H1 (cell line): ENCODE measurements around the gene PRSS53.

ENCODE experiments used
- BRCA1 ChIP-seq: IDR thresholded peaks from 2 replicates; pipeline ENCODE4 v1.6.1; 2012; ENCODE audit warnings: low read depth, low read length, improper control_type of control experiment
- CHD2 ChIP-seq: IDR thresholded peaks from 2 replicates; pipeline ENCODE4 v1.6.1; 2012; ENCODE audit warnings: low read length, improper control_type of control experiment
- CTCF ChIP-seq, 3 experiments: IDR thresholded peaks; 1 replicate in 2 of 3; 2 replicates in 1 of 3; pipeline versions ENCODE4 v1.5.1 to v1.6.1; 2011; ENCODE audit warnings: low read length in 3 of 3, mild to moderate bottlenecking in 3 of 3, inconsistent platforms in 2 of 3, low read depth in 1 of 3, moderate library complexity in 1 of 3; ENCODE audit not compliant: insufficient read depth in 1 of 3; ENCODE audit errors: control extremely low read depth in 1 of 3
- JUN ChIP-seq: IDR thresholded peaks from 2 replicates; pipeline ENCODE4 v1.6.1; 2011; ENCODE audit warnings: low read depth, mild to moderate bottlenecking, improper control_type of control experiment, low read length
- POLR2A ChIP-seq, 2 experiments: IDR thresholded peaks; 1 replicate in 1 of 2; 2 replicates in 1 of 2; pipeline ENCODE4 v1.6.1; 2011; ENCODE audit warnings: low read depth in 2 of 2, low read length in 2 of 2, mild to moderate bottlenecking in 2 of 2; ENCODE audit errors: control extremely low read depth in 1 of 2
- POLR2AphosphoS5 ChIP-seq: IDR thresholded peaks from 2 replicates; pipeline ENCODE4 v1.6.1; 2011; ENCODE audit warnings: low read depth, low read length
- RBBP5 ChIP-seq: IDR thresholded peaks from 2 replicates; pipeline ENCODE4 v1.7.1; 2012; ENCODE audit warnings: low read depth, mild to moderate bottlenecking, inconsistent platforms, low read length, moderate library complexity, borderline replicate concordance

- TF ChIP-seq POLR2A (IDR thresholded peaks at IDR 0.05; ENCODE audit: control extremely low read depth in 1 of 2, low read depth in 2 of 2, low read length in 2 of 2) = no peak
- no peak for TF ChIP-seq BRCA1
- TF ChIP-seq RBBP5 = no peak
- no peak for TF ChIP-seq CHD2
- TF ChIP-seq CTCF (IDR thresholded peaks at IDR 0.05; ENCODE audit: control extremely low read depth in 1 of 3, insufficient read depth in 1 of 3, low read depth in 1 of 3, low read length in 3 of 3) = no peak
- TF ChIP-seq JUN = no peak
- TF ChIP-seq POLR2AphosphoS5 = no peak
These were observed 772 bp downstream of the PRSS53 start for GRCh38 chr16:31087971-31088370.
